SU-DHL-6 (cell line): ENCODE measurements around the gene L3MBTL4.

Experiments used
- EZH2phosphoT487 ChIP-seq: fragments of 200-600 bp; sonication (generic), shearing (Covaris generic); conservative IDR thresholded peaks from 2 replicates; pipeline ENCODE4 v1.6.1; 2018; ENCODE audit warnings: mild to moderate bottlenecking, antibody characterized with exemption, low read length, moderate library complexity, mixed read lengths
- TF ChIP-seq, protein P1 (sequence below): fragments of 200-600 bp; sonication (generic); IDR thresholded peaks from one replicate; pipeline ENCODE4 v1.5.1; 2017; ENCODE audit warnings: antibody characterized with exemption, mild to moderate bottlenecking, low read length, moderate library complexity; ENCODE audit not compliant: insufficient read depth, poor library complexity, severe bottlenecking

DNA sequence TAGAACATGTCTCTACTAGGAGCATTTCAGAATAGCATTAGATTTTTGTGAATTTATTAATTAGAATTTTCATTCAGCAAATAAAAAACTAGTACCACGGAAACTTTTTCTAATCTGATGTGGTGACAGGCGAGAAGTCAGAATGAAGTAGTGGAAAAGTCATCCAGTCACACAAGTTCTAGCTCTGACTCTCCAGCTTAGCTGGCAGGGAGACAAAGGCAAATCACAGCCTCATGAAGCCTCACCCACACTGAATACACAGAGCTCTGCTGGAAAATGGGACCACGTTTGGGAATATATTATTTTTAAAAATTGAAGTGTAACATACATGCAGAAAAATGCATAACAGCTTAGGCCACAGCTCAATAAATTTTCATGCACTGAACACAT, 86.1 kb downstream of the L3MBTL4 start:
- TF ChIP-seq, protein P1, sequence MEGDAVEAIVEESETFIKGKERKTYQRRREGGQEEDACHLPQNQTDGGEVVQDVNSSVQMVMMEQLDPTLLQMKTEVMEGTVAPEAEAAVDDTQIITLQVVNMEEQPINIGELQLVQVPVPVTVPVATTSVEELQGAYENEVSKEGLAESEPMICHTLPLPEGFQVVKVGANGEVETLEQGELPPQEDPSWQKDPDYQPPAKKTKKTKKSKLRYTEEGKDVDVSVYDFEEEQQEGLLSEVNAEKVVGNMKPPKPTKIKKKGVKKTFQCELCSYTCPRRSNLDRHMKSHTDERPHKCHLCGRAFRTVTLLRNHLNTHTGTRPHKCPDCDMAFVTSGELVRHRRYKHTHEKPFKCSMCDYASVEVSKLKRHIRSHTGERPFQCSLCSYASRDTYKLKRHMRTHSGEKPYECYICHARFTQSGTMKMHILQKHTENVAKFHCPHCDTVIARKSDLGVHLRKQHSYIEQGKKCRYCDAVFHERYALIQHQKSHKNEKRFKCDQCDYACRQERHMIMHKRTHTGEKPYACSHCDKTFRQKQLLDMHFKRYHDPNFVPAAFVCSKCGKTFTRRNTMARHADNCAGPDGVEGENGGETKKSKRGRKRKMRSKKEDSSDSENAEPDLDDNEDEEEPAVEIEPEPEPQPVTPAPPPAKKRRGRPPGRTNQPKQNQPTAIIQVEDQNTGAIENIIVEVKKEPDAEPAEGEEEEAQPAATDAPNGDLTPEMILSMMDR, result no peak
- TF ChIP-seq EZH2phosphoT487, result no peak
